Hepatocyte (in vitro differentiated cells): ENCODE results near the gene SPPL2C.

Experiments
- EZH2phosphoT487 ChIP-seq: fragments of 200-600 bp; sonication (generic); IDR thresholded peaks from one replicate; pipeline ENCODE4 v1.6.1; 2018; ENCODE audit warnings: antibody characterized with exemption, mild to moderate bottlenecking, low read depth, moderate library complexity; ENCODE audit not compliant: unreplicated experiment, severe bottlenecking
- TF ChIP-seq, protein P1 (sequence below): fragments of 200-600 bp; sonication (generic); IDR thresholded peaks from 2 replicates; pipeline ENCODE4 v1.5.1; 2016; ENCODE audit warnings: antibody characterized with exemption, mild to moderate bottlenecking; ENCODE audit not compliant: poor library complexity

DNA sequence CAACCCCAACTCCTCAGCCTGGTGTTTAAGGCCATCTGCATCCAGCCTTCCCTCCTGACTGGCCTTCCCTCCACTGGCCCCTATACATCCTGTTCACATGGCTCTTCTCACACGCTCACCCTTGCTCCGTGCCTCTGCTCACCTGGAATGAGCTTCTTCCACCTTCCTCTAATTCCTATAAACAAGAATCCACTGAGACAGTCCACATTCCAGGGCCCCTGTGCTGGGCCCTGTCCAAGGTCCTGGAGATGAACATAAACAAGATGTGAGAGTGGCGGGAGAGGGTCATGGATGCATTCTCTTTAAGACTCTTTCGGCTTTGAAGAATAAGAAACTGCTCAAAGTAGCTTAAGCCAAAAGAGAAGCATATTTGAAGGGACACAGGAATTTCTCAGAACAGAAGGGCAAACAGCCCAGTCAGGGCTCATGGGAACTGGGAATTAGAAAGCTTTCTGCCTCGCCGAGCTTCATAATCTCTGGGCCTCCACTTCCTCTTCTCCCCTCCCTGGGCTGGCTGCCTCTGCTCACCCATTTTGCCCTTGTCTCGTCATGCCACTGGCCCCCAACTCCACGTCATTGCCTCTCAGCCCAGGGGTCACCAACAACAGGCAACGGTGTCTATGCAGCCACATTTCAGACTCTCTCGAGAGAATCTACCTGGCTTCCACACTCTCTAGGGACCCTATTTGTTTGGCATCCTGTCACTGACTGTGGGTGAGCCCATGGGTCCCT lies 13.5 kb downstream of the SPPL2C start:
- no peak for TF ChIP-seq EZH2phosphoT487
- TF ChIP-seq, protein P1, sequence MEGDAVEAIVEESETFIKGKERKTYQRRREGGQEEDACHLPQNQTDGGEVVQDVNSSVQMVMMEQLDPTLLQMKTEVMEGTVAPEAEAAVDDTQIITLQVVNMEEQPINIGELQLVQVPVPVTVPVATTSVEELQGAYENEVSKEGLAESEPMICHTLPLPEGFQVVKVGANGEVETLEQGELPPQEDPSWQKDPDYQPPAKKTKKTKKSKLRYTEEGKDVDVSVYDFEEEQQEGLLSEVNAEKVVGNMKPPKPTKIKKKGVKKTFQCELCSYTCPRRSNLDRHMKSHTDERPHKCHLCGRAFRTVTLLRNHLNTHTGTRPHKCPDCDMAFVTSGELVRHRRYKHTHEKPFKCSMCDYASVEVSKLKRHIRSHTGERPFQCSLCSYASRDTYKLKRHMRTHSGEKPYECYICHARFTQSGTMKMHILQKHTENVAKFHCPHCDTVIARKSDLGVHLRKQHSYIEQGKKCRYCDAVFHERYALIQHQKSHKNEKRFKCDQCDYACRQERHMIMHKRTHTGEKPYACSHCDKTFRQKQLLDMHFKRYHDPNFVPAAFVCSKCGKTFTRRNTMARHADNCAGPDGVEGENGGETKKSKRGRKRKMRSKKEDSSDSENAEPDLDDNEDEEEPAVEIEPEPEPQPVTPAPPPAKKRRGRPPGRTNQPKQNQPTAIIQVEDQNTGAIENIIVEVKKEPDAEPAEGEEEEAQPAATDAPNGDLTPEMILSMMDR, result no peak
